T1000 (cell line): ENCODE data around the gene TMED7.

Experiments
- DNase-seq: peaks from one replicate; lab custom pipeline; 2025; ENCODE audit warnings: mixed read lengths; lab: John Stamatoyannopoulos, UW

TMED7 gene

GRCh38 chr5:115627295-115627865 is 1.5 kb upstream of the TMED7 start:
- no peak for DNase-seq

- DNase-seq: no peak
These were observed 598 bp upstream of the TMED7 start for GRCh38 chr5:115626445-115626823.

- no peak for DNase-seq
These were observed 842 bp downstream of the TMED7 start for GRCh38 chr5:115624994-115625393.

GRCh38 chr5:115623658-115624057 is 2.2 kb downstream of the TMED7 start:
- no peak for DNase-seq

GRCh38 chr5:115621365-115621900 is 4.4 kb downstream of the TMED7 start:
- no peak for DNase-seq

- DNase-seq: no peak
These were observed 8.9 kb downstream of the TMED7 start for GRCh38 chr5:115616892-115617291.

GRCh38 chr5:115616472-115616871 is 9.4 kb downstream of the TMED7 start:
- no peak for DNase-seq

GRCh38 chr5:115611873-115612272 is 14.0 kb downstream of the TMED7 start:
- no peak for DNase-seq

- no peak for DNase-seq
These were observed 17.9 kb downstream of the TMED7 start for GRCh38 chr5:115607935-115608334.

GRCh38 chr5:115605436-115605835 is 20.4 kb downstream of the TMED7 start:
- no peak for DNase-seq

- DNase-seq: no peak
These were observed 23.2 kb downstream of the TMED7 start for GRCh38 chr5:115602591-115603125.

- no peak for DNase-seq
These were observed 23.9 kb downstream of the TMED7 start, which contains the start of gene TICAM2 for GRCh38 chr5:115601701-115602590. TICAM2 (minus strand) TSS chr5:115602479; CDS start chr5:115581256, 21,223 bp downstream.

- DNase-seq: no peak
These were observed 25.1 kb downstream of the TMED7 start for GRCh38 chr5:115600766-115601165.

- no peak for DNase-seq
These were observed 25.9 kb downstream of the TMED7 start for GRCh38 chr5:115599924-115600323.

GRCh38 chr5:115599502-115599901 is 26.3 kb downstream of the TMED7 start:
- no peak for DNase-seq

- DNase-seq: no peak
These were observed 31.4 kb downstream of the TMED7 start for GRCh38 chr5:115594128-115595047.

- DNase-seq: no peak
These were observed 36.8 kb downstream of the TMED7 start for GRCh38 chr5:115589043-115589442.

- DNase-seq: no peak
These were observed 37.2 kb downstream of the TMED7 start for GRCh38 chr5:115588640-115589039.

GRCh38 chr5:115586525-115587146 is 39.2 kb downstream of the TMED7 start:
- DNase-seq: no peak

- DNase-seq: no peak
These were observed 40.6 kb downstream of the TMED7 start for GRCh38 chr5:115585265-115585664.

GRCh38 chr5:115584501-115584900 is 41.3 kb downstream of the TMED7 start:
- no peak for DNase-seq
